Endothelial cell (in vitro differentiated cells): ENCODE measurements around the gene MRO. TPM values are rescaled to one million over a fixed set of nuclear protein-coding genes. Genes with fewer than 3 reads are reported as not detected.

Source experiments
- DNase-seq: peaks from one replicate; pipeline ENCODE4 v3.0.0; 2021; ENCODE audit warnings: low spot score
- H3K27ac Mint-ChIP-seq: one replicate; pipeline ENCODE4 v1.8.0; 2021; ENCODE audit warnings: mixed read lengths, inconsistent platforms; ENCODE audit not compliant: unreplicated experiment
- H3K27me3 Mint-ChIP-seq: one replicate; pipeline ENCODE4 v1.8.0; 2021; ENCODE audit warnings: mild to moderate bottlenecking, moderate library complexity, mixed read lengths, inconsistent platforms; ENCODE audit not compliant: unreplicated experiment
- H3K36me3 Mint-ChIP-seq: one replicate; pipeline ENCODE4 v1.8.0; 2021; ENCODE audit warnings: mild to moderate bottlenecking, low read depth, mixed read lengths, inconsistent platforms; ENCODE audit not compliant: unreplicated experiment
- H3K4me1 Mint-ChIP-seq: one replicate; pipeline ENCODE4 v1.8.0; 2021; ENCODE audit warnings: mild to moderate bottlenecking, mixed read lengths, inconsistent platforms; ENCODE audit not compliant: unreplicated experiment
- H3K4me3 Mint-ChIP-seq: one replicate; pipeline ENCODE4 v1.8.0; 2021; ENCODE audit warnings: mild to moderate bottlenecking, mixed read lengths, inconsistent platforms; ENCODE audit not compliant: unreplicated experiment
- H3K9me3 Mint-ChIP-seq: one replicate; pipeline ENCODE4 v1.8.0; 2021; ENCODE audit warnings: mixed read lengths, inconsistent platforms; ENCODE audit not compliant: unreplicated experiment
- CTCF ChIP-seq: fragments of 200-600 bp; sonication (generic); IDR thresholded peaks from one replicate; pipeline ENCODE4 v1.5.0; 2021; ENCODE audit warnings: antibody characterized with exemption; ENCODE audit not compliant: unreplicated experiment
- total RNA-seq: library from RNA; stranded (reverse); fragmentation: NEBNext Ultra II Directional; extraction: Animal tissue kit (Norgen Biotek cat#: 25700); gene quantifications from one replicate; pipeline ENCODE4 v1.2.1, GENCODE V29; 2021; ENCODE audit not compliant: unreplicated experiment

MRO gene
- total RNA-seq, 1 donor from 2014 or later = 0.23 TPM

- no peak for DNase-seq
- Mint-ChIP-seq H3K4me3 (no peak overlapping the region), H3K9me3 (no peaks in the 10 kb centered on the region), H3K36me3 (peaks cover 4% of the 10 kb centered on the region), H3K4me1 (no peaks in the 10 kb centered on the region), H3K27me3 (peaks cover 7% of the 10 kb centered on the region), H3K27ac (no peak overlapping the region)
- no peak for TF ChIP-seq CTCF
These were observed 13.6 kb downstream of the MRO start for GRCh38 chr18:50806208-50806616.

GRCh38 chr18:50805732-50806131, 14.1 kb downstream of the MRO start:
- H3K27me3 Mint-ChIP-seq = peaks cover 6% of the 10 kb centered on the region
- no peak overlapping the region for H3K4me3 Mint-ChIP-seq
- no peak for TF ChIP-seq CTCF
- no peak overlapping the region for H3K27ac Mint-ChIP-seq
- DNase-seq = no peak
- H3K36me3 Mint-ChIP-seq = peaks cover 4% of the 10 kb centered on the region
- no peaks in the 10 kb centered on the region for H3K9me3 Mint-ChIP-seq
- H3K4me1 Mint-ChIP-seq = no peaks in the 10 kb centered on the region

GRCh38 chr18:50803592-50803991, 16.2 kb downstream of the MRO start:
- no peak for TF ChIP-seq CTCF
- Mint-ChIP-seq H3K27me3 (peaks cover 6% of the 10 kb centered on the region), H3K9me3 (no peaks in the 10 kb centered on the region), H3K27ac (no peak overlapping the region), H3K36me3 (peaks cover 4% of the 10 kb centered on the region), H3K4me3 (no peak overlapping the region), H3K4me1 (no peaks in the 10 kb centered on the region)
- DNase-seq = no peak

- no peak for TF ChIP-seq CTCF
- Mint-ChIP-seq H3K9me3 (no peaks in the 10 kb centered on the region), H3K4me1 (no peaks in the 10 kb centered on the region), H3K36me3 (peaks cover 4% of the 10 kb centered on the region), H3K27ac (no peak overlapping the region), H3K27me3 (peaks cover 6% of the 10 kb centered on the region), H3K4me3 (no peak overlapping the region)
- DNase-seq = no peak
These were observed 17.7 kb downstream of the MRO start for GRCh38 chr18:50802141-50802540.

GRCh38 chr18:50797142-50797541, 22.7 kb downstream of the MRO start:
- no peak overlapping the region for H3K27ac Mint-ChIP-seq
- H3K9me3 Mint-ChIP-seq = no peaks in the 10 kb centered on the region
- H3K4me3 Mint-ChIP-seq = no peak overlapping the region
- no peaks in the 10 kb centered on the region for H3K36me3 Mint-ChIP-seq
- no peak for TF ChIP-seq CTCF
- no peaks in the 10 kb centered on the region for H3K27me3 Mint-ChIP-seq
- DNase-seq = no peak
- no peaks in the 10 kb centered on the region for H3K4me1 Mint-ChIP-seq
